AG04450 (cell line): ENCODE measurements around the gene TRABD. TPM values are rescaled to one million over a fixed set of nuclear protein-coding genes. Genes with fewer than 3 reads are reported as not detected.

ENCODE experiments used
- CTCF ChIA-PET: fragments of 300-600, 350-600 bp; formaldehyde crosslinking; extraction: SDS; loops from one replicate; lab custom pipeline; 2022; ENCODE audit warnings: antibody characterized with exemption, inconsistent platforms; lab: Charles Lee
- POLR2A ChIA-PET: fragments of 350-600 bp; formaldehyde crosslinking; extraction: SDS; loops from one replicate; lab custom pipeline; 2021; ENCODE audit warnings: antibody characterized with exemption, inconsistent platforms; lab: Yijun Ruan, JAX
- DNase-seq: peaks from one replicate; pipeline ENCODE4 v3.0.0-alpha.2; 2011; ENCODE audit warnings: low read depth, low spot score
- H3K27ac ChIP-seq: one replicate; pipeline ENCODE4 v1.5.1; 2012; ENCODE audit warnings: low read depth, low read length, control low read depth
- H3K27me3 ChIP-seq: one replicate; pipeline ENCODE4 v1.6.0; 2012; ENCODE audit warnings: low read length; ENCODE audit not compliant: control insufficient read depth, insufficient read depth
- H3K4me3 ChIP-seq: 2 replicates; pipeline ENCODE4 v1.5.1; 2011; ENCODE audit warnings: mild to moderate bottlenecking, low read depth, low read length, control low read depth
- H3K9me3 ChIP-seq: 2 replicates; pipeline ENCODE4 v1.5.1; 2012; ENCODE audit warnings: low read length; ENCODE audit not compliant: control insufficient read depth, insufficient read depth
- polyA plus RNA-seq: library from polyadenylated mRNA; depleted of rRNA; stranded (reverse); fragments of >200 nt; gene quantifications from 2 replicates; pipeline ENCODE4 v1.2.3, GENCODE V29; 2011
- TF ChIP-seq, protein P1 (sequence below): IDR thresholded peaks from 2 replicates; pipeline ENCODE4 v1.5.1; 2011; ENCODE audit warnings: low read depth, low read length, control low read depth, inconsistent platforms

The TRABD gene
- polyA plus RNA-seq, 1 experiment, result 8.7 TPM

DNA sequence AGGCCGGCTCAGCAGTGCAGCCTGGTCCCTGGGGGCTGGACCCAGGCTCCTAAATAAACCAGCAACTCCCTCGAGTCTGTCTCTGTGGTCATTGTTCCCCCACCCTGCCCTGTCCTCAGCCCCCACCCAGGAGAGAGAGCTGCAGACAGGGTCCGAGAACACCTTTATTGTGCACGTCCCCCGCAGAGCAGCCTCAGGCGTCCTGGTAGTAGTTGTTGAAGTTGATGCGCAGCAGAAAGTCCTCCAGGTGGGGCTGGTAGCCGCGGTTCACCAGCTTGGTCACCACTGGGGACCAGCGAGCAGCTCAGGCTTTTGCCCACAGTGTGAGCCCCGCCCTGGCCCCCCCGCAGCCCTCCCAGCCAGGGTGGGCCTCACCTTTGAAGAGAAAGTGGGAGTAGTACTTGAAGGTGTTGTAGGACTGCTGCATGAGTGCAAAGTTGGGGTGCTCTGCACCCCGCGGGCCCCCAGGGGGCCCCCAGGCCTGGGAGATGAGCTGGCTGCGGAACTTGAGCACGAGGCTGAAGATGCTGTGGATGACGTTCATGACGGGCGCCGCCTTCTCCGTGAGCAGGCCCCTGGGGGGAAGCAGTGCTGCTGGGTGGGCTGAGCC lies 31.9 kb downstream of the TRABD start:
- Histone ChIP-seq H3K27ac (no peak overlapping the region), H3K9me3 (peaks cover 16% of the 10 kb centered on the region; the same call in 1 of the 2 replicates), H3K4me3 (no peak overlapping the region), H3K27me3 (no peaks in the 10 kb centered on the region)
- DNase-seq, result no peak
- CTCF ChIA-PET, result no interaction called here
- POLR2A ChIA-PET, result no interaction called here
- TF ChIP-seq, protein P1, sequence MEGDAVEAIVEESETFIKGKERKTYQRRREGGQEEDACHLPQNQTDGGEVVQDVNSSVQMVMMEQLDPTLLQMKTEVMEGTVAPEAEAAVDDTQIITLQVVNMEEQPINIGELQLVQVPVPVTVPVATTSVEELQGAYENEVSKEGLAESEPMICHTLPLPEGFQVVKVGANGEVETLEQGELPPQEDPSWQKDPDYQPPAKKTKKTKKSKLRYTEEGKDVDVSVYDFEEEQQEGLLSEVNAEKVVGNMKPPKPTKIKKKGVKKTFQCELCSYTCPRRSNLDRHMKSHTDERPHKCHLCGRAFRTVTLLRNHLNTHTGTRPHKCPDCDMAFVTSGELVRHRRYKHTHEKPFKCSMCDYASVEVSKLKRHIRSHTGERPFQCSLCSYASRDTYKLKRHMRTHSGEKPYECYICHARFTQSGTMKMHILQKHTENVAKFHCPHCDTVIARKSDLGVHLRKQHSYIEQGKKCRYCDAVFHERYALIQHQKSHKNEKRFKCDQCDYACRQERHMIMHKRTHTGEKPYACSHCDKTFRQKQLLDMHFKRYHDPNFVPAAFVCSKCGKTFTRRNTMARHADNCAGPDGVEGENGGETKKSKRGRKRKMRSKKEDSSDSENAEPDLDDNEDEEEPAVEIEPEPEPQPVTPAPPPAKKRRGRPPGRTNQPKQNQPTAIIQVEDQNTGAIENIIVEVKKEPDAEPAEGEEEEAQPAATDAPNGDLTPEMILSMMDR, result no peak

DNA sequence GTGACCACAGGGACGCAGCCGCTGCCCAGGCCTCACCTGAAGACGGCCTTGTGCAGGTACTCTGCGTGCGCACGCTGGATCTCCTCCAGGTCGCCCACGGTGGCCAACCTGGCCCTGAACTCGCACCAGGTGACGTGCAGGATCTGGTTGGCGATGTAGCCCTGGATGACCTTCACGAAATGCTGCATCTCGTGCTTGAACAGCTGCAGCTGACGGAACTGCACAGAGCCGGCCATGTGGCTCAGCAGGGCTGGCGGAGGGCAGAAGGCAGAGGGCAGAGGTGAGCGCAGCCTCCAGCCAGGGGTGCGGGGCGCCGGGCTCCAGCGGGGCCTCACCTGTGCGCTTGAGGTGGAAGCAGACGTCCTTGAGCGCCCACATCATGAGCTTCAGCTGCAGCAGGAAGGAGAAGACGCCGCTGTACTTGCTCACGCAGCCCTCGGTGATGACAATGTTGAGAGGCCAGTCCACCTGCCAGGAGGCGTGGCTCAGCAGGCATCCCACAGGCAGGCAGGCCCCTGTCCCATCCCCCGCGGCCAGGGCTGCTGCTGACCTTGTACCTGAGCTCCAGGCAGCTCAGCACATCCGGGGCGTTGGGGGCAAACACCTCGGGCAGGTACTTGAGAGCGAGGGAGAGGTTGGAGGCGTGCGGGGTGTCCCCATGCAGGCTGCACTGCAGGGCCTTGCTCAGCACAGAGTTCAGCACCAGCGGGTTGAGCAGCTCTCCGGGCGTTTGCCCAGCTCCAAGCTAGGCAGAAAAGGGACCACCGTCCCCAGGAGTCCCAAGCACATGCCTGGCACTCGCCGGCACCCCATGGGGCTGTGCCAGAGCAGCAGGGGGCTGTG lies 32.7 kb downstream of the TRABD start:
- TF ChIP-seq, protein P1, result no peak
- ChIA-PET POLR2A (no interaction called here), CTCF (no interaction called here)
- no peak for DNase-seq
- Histone ChIP-seq H3K4me3 (no peak overlapping the region), H3K9me3 (peaks cover 16% of the 10 kb centered on the region; the same call in 1 of the 2 replicates), H3K27ac (no peak overlapping the region), H3K27me3 (no peaks in the 10 kb centered on the region)

DNA sequence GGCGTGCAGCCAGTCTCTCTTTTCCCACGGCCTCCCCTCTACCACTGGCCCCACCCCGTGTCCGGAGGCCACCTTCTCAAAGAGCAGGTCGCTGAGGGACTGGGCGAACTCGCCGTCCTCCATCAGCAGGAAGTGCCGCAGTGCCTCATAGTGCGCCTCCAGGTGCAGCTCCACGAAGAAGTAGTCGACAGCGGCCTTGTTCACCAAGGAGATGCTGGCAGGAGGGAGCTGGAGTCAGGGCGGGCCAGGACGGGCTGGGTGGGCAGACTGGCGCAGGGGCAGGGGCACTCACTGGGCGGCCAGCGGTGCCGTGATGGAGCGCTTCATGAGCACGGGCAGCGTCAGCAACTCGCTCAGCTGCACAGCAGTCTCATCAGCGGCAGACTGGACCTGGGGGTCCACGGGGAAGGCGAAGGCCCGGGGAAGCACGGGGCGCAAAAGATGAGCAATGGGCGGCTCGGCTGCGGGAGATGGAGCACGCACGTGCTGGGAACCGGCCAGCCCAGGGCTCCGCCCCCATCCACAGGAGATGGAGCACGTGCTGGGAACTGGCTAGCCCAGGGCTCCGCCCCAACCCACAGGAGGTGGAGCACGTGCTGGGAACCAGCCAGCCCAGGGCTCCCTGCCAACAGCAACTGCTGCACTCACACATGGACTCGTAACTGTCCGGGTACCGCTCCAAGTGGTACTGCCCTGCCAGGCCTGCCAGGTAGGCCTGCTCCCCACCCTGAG lies 33.4 kb downstream of the TRABD start:
- DNase-seq, result peak; percentile 47
- no peak overlapping the region for H3K27ac ChIP-seq
- POLR2A ChIA-PET, result no interaction called here
- CTCF ChIA-PET, result no interaction called here
- no peaks in the 10 kb centered on the region for H3K27me3 ChIP-seq
- H3K9me3 ChIP-seq, result peaks cover 16% of the 10 kb centered on the region; the same call in 1 of the 2 replicates
- TF ChIP-seq, protein P1, result no peak
- H3K4me3 ChIP-seq, result no peak overlapping the region

DNA sequence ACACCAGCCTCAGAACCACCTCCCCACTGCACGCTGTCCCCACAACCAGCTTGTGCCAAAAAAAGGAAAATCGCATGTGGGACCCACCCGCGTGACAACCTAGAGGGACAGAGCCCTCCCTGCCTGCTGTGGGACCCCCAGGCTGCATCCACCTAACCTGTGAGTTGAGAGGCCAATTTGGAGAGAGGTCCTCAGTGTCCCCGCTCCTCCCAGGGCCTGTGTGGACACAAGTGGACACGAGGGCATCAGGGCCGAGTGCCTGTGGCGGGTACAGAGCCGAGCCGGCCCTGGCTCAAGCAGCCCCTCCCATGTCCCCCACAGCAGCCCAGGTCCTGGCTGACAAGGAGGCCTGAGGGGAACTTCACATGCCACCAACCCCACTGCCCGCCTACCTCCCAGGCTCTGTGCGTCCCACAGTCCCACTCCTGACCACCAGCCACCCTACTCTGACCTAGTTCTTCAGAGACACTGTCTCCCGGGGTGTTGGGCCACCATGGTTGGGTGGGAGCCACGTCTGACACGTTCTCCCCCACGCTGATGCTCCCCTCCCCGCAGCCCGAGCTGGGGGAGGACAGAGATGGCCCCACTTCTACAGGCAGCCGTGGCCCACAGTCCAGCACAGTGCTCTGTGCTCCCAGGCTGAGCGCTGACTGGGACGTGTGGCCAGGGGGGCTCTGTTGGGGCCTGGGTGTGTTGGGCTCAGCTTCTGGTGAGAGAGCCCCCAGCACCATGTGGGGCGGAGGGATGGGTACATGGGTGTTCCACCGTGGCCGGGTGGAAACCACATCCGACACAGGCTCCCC lies 34.3 kb downstream of the TRABD start:
- H3K27me3 ChIP-seq, result no peaks in the 10 kb centered on the region
- TF ChIP-seq, protein P1, result no peak
- no peak for DNase-seq
- ChIA-PET POLR2A (no interaction called here), CTCF (no interaction called here)
- H3K4me3 ChIP-seq, result no peak overlapping the region
- no peak overlapping the region for H3K27ac ChIP-seq
- H3K9me3 ChIP-seq, result peaks cover 16% of the 10 kb centered on the region; the same call in 1 of the 2 replicates
